GM19372 (cell line): ENCODE data around the gene IQCH.

Source experiments
- ATAC-seq: cut with Tn5 transposase; IDR thresholded peaks from one replicate; pipeline ENCODE4 v1.9.1; 2021; ENCODE audit warnings: mild to moderate bottlenecking, low read depth, moderate library complexity; ENCODE audit not compliant: unreplicated experiment

Gene IQCH

GRCh38 chr15:67520321-67521028 is 265.9 kb downstream of the IQCH start:
- ATAC-seq, result peak; percentile 11

DNA sequence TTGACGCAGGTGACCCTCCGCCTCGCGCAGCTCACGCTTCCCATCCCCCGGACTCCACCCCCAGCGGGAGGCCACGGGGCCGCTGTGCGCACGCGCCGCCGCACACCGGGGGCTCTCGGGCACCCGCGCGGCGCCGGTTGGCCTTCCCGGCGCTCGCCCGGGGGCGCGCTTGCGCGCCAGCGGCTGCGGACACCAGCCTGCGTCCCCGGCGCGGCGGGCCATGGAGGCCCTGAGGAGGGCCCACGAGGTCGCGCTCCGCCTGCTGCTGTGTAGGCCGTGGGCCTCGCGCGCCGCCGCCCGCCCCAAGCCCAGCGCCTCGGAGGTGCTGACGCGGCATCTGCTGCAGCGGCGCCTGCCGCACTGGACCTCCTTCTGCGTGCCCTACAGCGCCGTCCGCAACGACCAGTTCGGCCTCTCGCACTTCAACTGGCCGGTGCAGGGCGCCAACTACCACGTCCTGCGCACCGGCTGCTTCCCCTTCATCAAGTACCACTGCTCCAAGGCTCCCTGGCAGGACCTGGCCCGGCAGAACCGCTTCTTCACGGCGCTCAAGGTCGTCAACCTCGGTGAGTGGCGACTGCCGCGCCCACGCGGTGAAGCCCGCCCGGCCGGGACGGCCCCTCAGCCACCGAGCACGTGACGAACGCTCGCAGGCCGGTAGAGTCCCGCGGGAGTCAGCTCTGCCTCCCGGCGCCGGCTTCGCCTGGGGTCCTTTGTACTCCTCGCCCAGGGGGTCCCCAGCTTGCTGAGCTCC is 266.6 kb downstream of the IQCH start, which contains the start of gene C15orf61:
Gene C15orf61, plus strand, starts transcription at position 103 of the 754 bp plus-strand sequence. Its CDS starts 118 bp downstream, at position 221.
- peak; percentile 76 for ATAC-seq

GRCh38 chr15:67521783-67522568 is 267.4 kb downstream of the IQCH start:
- ATAC-seq, result no peak

- no peak for ATAC-seq
Observed at GRCh38 chr15:67523330-67523729, 268.7 kb downstream of the IQCH start.

DNA sequence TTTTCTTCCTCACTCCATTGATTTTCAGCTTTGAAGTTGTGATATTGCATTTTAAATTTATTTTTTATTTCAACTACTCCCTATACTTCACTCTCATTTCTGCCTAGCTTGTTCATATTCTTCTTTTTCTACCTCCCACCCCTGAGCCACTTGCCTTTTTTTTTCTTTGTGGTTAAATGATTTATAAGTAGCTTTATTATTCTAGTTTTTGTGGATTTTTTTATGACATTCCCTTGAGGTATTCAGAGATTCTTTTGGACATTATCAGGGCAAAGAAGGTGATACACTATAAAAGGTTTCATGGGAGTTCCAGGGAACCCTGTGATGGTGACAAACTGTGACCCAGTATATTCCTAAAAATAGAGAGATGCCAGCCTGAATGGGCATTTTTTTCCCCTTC is 269.6 kb downstream of the IQCH start:
- ATAC-seq, result no peak

DNA sequence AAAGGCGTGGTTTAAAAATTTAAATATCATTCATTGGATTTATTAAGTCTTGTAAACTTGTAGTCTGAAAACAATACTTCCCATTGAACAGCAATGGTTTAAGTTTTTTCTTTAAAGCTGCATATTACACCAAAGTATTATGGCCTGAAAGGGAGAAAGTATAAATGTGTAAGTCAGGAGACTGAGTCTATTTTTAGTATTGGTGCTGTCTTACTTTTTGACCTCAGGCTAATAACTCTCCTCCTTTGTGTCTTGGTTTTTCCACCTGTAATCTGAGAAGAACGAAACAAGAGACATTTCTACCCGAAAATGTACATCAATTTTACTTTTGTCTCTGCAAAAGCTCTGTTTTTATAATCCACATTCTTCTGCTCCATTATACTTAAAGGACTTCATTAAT is 273.9 kb downstream of the IQCH start:
- ATAC-seq, result no peak

DNA sequence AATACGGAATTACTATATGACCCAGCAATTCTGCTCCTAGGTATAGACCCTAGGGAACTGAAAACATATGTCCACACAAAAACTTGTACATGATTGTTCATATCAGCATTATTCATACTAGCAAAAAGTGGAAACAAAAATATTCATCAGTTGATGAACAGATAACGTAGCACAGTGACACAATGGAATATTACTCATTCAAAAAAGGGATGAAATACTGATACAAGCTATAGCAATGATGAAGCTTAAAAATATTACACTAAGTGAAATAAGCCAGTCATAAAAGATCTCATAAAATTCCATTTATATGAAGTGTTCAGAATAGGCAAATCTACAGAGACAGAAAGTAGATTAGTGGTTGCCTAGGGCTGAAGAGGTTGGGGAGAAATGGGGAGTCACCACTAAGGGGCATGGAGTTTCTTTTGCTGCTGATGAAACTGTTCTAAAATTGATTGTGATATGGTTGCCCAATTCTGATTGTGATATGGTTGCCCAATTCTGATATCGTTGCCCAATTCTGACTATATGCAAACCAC is 276.9 kb downstream of the IQCH start:
- ATAC-seq, result no peak

DNA sequence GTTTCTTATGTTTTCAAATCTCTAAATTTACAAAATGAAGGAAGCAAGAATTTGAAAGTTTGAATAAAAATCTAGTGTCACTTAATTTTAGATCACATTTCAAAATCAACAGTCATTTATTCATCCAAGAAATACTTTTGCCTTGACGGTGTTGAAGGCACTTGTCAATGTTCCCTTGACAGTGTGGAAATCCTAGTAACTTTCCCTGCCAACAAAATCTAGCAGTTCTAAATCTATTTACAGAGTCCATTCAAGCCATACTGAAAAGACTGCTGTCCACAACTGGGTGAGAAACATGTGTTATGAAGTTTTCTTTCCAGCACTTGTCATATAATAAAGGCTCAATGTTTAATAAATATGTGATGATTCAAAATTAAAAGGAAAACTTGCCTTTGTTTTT is 279.3 kb downstream of the IQCH start:
- no peak for ATAC-seq

GRCh38 chr15:67534360-67534759 is 279.8 kb downstream of the IQCH start:
- no peak for ATAC-seq

DNA sequence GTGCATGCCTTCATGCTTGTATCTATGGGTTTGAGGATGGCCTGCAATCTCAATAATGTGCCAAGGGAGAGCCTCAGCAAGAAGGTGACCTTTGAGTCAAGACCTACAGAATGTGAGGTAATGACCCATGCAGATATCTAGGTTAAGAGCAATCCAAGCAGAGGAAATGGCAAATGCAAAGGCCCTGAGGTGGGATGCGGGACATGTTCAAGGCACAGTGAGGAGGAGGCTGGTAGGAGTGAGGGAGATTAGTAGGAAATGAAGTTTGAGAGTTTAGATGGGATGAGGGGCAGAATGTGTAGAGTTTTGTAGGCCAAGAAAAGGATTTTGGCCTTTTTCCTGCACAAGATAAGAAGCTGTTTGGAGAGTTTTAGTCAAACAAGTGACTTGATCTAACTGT is 283.2 kb downstream of the IQCH start:
- ATAC-seq, result no peak

GRCh38 chr15:67542420-67543347 is 288.1 kb downstream of the IQCH start, which contains the start of gene MAP2K5:
Gene MAP2K5 (plus strand): TSS chr15:67542703. CDS start chr15:67543336, 633 bp downstream.
- ATAC-seq, result no peak

- no peak for ATAC-seq
Observed at GRCh38 chr15:67543348-67543718, 288.7 kb downstream of the IQCH start.

GRCh38 chr15:67544475-67544874 is 289.9 kb downstream of the IQCH start:
- ATAC-seq, result no peak

DNA sequence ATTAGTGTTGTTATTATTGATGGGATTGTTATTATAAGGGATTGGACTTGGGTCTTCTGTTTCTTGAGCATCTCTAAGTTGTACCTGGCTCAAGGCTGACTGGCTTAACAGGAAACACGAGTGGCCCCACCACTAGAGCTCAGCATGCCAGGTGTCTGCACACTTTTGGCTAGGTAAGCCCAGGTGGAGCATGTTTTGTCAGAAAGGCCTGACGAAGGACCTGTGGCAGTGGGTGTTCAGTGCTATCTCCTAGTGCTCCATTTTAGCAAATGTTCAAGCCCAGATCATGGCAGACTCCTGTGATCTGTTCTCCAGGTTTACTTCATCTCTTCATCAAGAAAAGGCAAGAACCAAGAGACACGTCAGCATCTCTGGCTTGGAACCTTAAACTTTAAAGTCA is 291.3 kb downstream of the IQCH start:
- ATAC-seq, result no peak

DNA sequence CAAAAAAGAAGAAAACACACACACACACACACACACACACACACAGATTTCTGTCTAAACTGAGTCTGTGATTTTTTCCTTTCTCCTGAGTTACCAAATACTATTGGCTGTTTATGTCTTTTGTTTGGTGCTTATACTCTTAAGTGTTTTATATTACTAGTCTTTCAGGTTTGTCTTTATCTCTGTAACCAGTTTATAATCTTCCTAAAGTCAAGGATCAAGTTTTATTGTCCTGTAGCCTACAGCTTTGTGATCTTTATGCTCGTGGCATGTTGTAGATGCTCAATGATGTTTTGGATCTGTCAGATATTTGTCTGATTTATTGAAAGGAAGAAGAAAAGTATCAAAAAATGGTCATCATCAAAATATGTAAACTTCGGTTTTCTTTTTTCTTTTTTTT is 292.5 kb downstream of the IQCH start:
- no peak for ATAC-seq

DNA sequence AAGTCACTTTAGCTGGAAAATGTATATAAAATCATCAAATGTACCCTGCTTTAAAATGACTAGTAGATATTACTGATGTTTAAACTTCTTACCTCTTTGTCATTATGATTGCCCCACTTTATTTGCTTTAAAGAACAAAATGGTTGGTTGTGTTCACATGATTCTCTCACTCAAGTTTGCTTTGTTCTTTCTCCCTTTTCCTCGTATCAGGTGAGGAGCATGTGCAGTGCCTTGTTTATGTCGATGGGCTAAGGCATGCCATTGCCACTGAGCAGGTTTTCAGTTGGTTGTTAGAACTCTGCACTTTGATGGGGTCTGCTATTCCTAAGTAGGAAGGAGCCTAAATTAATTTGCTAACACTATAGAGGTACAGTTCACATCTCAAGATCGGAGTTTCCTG is 293.2 kb downstream of the IQCH start:
- ATAC-seq, result no peak

DNA sequence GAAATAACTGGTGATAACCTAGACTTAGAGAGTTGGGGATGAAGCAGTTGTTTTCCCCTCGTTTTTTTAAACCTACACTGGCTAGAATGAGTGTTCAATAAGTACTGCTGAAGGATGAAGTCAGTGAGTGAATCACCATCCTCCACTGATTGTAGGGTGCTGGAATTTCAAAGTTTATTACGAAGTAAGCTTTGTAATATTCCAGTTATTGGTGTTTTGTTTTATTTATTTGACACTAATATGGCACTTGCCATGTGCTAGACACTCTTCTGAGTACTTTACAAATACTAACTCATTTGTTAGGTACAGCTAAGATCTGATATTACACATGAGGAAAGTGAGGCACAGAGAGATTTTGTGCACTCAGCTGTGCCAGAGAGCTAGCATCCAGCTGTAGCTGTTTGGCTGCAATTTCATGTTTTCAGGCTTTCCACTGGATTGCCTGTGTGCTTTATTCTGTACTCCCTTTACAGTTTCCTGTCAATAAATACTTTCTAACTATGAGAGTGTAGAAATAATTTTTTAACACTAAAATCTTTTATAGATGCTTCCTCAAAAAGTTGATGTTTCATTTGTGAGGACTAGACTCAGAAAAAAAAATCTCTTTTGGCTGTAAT is 293.8 kb downstream of the IQCH start:
- ATAC-seq, result no peak

GRCh38 chr15:67548862-67549651 is 294.5 kb downstream of the IQCH start:
- no peak for ATAC-seq

- no peak for ATAC-seq
Observed at GRCh38 chr15:67549736-67550135, 295.1 kb downstream of the IQCH start.
